HT1080 (cell line): ENCODE results near the gene PCNT. TPM values are rescaled to one million over a fixed set of nuclear protein-coding genes. Genes with fewer than 3 reads are reported as not detected.
"Not testable (repeated sequence)": the region's sequence is repeated elsewhere in the genome, so short reads cannot be mapped to it uniquely, and the experiment has no call there.

Source experiments
- DNase-seq: peaks from one replicate; pipeline ENCODE4 v3.0.0-alpha.2; 2015; ENCODE audit warnings: low read depth
- total RNA-seq: library from RNA; depleted of rRNA; stranded (reverse); fragments of >200 nt; shearing (Covaris generic); gene quantifications from 2 replicates; pipeline ENCODE4 v1.2.3, GENCODE V29; 2014

Gene PCNT
- total RNA-seq, 1 experiment from 2014 or later = 30.1 TPM

DNA sequence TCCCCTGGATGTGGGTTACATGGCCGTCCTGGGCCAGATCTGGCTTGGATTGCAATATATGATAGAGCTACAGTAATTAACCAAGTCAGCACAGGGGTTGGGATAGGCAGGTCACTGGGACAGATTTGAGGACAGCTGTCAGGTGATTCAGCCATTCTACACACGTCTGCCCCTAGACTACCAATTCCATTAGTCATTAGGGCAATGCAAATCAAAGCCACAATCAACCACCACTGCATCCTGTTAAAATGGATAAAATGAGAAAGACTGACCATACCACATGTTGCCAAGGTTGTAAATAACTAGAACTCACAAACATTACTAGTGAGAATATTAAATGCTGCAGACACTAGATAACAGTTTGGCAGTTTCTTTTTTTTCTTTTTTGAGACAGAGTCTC lies 16.3 kb upstream of the PCNT start:
- peak; percentile 86 for DNase-seq

DNA sequence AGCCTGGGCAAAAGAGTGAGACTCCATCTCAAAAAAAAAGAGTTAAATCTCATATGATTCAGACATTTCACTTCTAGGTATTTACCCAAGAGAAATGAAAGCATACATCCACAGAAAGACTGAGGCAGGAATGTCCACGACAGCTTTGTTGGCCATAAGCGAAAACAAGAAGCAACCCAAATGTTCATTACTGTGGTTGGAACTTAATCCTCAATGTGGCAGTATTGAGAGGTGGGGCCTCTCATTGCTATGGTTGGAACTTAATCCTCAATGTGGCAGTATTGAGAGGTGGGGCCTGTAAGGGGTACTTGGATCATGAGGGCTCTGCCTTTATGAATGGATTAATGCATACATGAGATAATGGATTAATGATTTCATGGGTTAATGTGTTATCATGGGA lies 15.5 kb upstream of the PCNT start:
- DNase-seq = no peak

DNA sequence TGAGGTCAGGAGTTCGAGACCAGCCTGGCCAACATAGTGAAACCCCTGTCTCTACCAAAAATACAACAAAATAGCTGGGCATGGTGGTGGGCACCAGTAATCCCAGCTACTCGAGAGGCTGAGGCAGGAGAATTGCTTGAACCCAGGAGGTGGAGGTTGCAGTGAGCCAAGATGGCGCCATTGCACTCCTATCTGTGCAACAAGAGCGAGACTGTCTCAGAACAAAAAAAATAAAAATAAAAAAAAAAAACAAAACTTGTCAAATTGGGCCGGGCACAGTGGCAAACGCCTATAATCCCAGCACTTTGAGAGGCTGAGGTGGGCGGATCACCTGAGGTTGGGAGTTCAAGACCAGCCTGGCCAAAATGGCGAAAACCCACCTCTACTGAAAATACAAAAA lies 13.7 kb upstream of the PCNT start:
- DNase-seq = not testable (repeated sequence)

DNA sequence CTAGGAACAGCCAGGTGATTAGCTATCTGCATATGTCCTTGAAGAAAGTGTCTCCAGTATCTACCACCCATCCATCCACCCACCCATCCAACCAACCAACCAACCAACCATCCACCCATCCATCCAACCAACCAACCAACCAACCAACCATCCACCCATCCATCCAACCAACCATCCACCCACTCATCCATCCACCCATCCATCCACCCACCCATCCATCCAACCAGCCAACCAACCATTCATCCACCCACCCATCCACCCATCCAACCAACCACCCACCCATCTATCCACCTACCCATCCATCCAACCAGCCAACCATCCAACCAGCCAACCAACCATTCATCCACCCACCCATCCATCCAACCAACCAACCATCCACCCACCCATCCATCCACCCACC lies 12.4 kb upstream of the PCNT start:
- DNase-seq = no peak

DNA sequence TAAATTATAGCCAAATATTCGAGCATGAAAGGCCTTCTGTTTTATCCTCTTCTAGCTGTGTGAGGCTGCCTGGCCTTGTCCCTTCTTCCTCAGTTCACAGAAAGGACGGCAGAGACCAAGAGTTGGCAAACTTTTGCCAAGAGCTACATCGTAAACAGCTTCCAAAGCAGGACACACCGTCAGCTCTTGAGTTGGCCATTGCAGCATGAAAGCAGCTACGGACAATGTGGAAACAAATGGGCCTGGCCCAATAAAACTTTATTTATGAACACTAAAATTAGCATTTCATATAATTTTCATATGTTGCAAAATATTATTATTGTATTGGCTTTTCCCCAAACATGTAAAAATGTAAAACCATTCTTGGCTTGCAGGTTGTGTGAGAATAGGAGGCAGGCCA lies 11.0 kb upstream of the PCNT start:
- no peak for DNase-seq

DNA sequence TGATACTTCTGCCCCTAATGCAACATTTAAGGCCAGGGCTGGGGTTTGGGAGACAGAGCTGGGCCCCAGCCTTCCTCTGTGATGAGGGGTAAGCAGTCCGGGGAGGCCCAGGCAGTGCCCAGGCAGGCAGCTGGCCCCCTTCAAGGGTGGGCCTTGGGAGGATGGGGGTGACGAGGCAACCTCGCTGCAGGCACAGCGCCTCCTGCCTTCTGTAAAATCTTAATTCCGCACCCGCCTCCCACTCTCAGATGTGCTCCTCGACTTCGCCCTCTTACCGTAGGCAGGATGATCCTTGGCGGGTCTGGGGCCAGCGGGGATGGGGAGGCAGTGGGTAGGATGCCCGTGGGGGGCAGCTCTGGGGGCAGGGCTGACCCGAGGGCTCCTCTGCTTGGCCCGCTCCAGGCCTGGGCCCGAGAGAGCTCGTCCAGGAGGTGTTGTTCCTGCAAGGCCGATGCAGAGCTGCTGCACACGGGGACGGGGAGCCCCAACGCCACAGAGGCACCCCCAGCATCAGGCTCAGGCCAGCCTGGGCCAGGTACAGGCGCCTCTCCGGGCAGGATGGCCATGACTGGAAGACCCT lies 9.4 kb upstream of the PCNT start:
- no peak for DNase-seq

- no peak for DNase-seq
These were observed 7.1 kb upstream of the PCNT start for GRCh38 chr21:46316708-46317324.

- no peak for DNase-seq
These were observed 6.1 kb upstream of the PCNT start for GRCh38 chr21:46317710-46318463.

GRCh38 chr21:46318464-46318845 lies 5.5 kb upstream of the PCNT start:
- no peak for DNase-seq

GRCh38 chr21:46319186-46319585 lies 4.8 kb upstream of the PCNT start:
- DNase-seq = no peak

GRCh38 chr21:46320331-46320801 lies 3.6 kb upstream of the PCNT start:
- no peak for DNase-seq

DNA sequence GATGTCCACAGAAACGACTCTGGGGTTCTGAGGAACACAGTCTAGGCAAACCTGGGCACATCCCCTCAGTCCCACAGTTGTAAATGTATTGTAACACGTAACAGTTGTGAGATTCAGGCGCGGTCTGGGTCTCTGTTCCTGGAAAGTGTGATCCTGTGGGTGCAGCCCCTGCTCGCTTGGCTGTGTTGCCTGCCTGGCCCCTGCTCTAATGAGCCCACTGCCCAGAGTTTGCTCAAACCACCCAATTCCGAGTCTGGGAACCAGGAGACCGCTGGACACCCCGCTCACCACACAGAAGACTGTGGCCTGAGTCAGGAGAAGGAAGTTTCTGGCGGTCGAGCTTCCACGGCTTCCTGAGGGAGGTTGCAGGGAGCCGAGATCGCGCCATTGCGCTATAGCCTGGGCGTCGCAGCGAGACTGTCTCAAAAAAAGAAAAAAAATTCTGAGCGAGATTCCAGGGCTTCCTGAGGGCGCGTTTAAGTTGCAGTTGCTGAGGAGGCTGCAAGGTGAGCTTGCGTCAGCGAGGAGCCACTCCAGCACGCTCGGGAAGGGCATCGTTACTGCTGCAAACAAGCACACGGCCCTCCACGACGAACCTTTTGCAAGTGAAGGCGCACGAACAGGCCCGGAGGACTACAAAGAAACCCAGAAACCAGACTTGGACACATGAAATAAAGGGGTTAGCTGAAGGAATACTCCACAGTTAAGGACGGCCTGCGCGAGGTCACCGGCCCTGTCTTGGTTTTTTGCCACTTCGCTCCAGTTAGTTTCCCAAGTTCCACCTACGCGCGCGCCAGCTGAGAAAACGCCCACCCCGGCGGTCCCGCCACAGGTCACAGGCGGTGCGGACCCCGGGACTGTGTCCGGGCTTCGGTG lies 1.4 kb upstream of the PCNT start:
- DNase-seq = peak; percentile 31

- DNase-seq = no peak
These were observed 688 bp upstream of the PCNT start for GRCh38 chr21:46323227-46323709.

- DNase-seq = peak; percentile 67
These were observed 575 bp downstream of the PCNT start for GRCh38 chr21:46324390-46325072.

GRCh38 chr21:46325073-46325912 lies 1.3 kb downstream of the PCNT start:
- DNase-seq = peak; percentile 35

DNA sequence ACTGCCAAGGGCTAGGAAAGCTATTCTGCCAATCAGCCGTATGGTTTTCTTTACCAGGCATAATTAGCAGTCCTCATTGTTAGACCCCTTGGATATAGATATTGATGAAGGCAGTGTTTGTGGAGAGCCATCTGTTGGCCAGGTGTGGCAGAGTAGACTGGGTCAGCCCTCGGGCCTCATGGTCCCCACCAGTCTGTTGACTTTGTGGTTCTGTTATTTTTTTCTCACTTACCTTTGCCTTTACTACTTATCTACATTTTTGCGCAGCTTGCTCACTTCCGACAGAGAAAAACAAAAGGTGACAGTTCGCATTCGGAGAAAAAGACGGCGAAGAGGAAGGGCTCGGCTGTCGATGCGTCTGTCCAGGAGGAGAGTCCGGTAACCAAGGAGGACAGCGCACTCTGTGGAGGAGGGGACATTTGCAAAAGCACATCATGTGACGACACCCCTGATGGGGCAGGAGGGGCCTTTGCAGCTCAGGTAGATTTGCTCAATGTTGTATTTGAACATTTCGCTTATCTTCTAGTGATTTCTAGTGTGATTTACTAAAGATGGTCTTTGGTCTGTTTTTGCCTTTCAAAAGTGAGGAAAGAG lies 2.3 kb downstream of the PCNT start:
- no peak for DNase-seq

- no peak for DNase-seq
These were observed 3.8 kb downstream of the PCNT start for GRCh38 chr21:46327711-46328110.

- DNase-seq = no peak
These were observed 4.2 kb downstream of the PCNT start for GRCh38 chr21:46328151-46328550.

- DNase-seq = no peak
These were observed 5.8 kb downstream of the PCNT start for GRCh38 chr21:46329796-46330195.
